ENCODE results near the gene PGA3.
"Not testable (repeated sequence)": the region's sequence is repeated elsewhere in the genome, so short reads cannot be mapped to it uniquely, and the experiment has no call there.

The PGA3 gene

GRCh38 chr11:61194169-61194671, 9.1 kb upstream of the PGA3 start:
- TF ChIP-seq CTCF (IDR thresholded peaks at IDR 0.05; ENCODE audit: control insufficient read depth, insufficient read depth, low read depth, low read length, missing control alignments): no peak
- no peak for DNase-seq (ENCODE audit: low read depth)
- H3K4me3 ChIP-seq (ENCODE audit: control insufficient read depth, low read depth, low read length): no peak overlapping the region

DNA sequence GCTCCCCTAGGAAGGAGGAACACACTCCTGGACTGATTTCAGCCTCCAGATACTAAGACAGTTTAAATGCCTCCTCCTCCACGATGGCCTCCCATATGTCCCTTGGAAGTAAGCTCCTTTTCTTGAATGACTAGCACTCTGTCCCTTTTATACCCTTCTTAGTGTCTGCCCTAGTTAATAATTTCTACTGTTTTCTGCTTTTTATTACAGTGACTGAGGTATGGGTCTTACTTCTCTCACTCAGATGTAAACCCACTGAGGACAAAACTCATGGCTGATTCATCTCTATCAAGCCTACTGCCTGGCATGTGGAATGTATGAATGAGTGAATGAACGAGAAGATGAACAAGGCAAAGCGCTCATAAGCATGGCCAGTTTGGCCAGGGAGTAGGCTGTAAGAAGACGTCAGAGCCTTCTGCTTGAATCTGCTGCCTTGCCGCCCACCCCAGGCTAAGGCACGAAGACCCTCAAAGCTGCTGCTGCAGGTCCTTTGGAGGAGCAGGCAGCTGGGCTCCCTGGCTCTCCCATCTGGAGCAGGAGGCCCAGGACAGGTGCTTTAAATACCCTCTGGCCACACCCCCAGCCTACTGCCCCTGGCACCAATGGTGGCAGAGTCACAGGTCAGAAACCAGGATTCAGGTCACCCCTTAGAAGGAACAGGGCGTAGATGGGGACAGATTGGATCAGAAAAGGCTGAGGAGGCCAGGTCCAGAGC, 8.2 kb upstream of the PGA3 start:
- no peak for DNase-seq (ENCODE audit: low read depth)
- no peak for TF ChIP-seq CTCF (IDR thresholded peaks at IDR 0.05; ENCODE audit: control insufficient read depth, insufficient read depth, low read depth, low read length, missing control alignments)
- H3K4me3 ChIP-seq (ENCODE audit: control insufficient read depth, low read depth, low read length): no peak overlapping the region

GRCh38 chr11:61195719-61196118, 7.6 kb upstream of the PGA3 start:
- H3K4me3 ChIP-seq (ENCODE audit: control insufficient read depth, low read depth, low read length): no peak overlapping the region
- DNase-seq (ENCODE audit: low read depth): no peak
- no peak for TF ChIP-seq CTCF (IDR thresholded peaks at IDR 0.05; ENCODE audit: control insufficient read depth, insufficient read depth, low read depth, low read length, missing control alignments)

GRCh38 chr11:61198361-61198760, 5.0 kb upstream of the PGA3 start:
- no peak overlapping the region for H3K4me3 ChIP-seq (ENCODE audit: control insufficient read depth, low read depth, low read length)
- no peak for TF ChIP-seq CTCF (IDR thresholded peaks at IDR 0.05; ENCODE audit: control insufficient read depth, insufficient read depth, low read depth, low read length, missing control alignments)

GRCh38 chr11:61198948-61199523, 4.3 kb upstream of the PGA3 start:
- H3K4me3 ChIP-seq (ENCODE audit: control insufficient read depth, low read depth, low read length): no peak overlapping the region
- DNase-seq (ENCODE audit: low read depth): no peak
- TF ChIP-seq CTCF (IDR thresholded peaks at IDR 0.05; ENCODE audit: control insufficient read depth, insufficient read depth, low read depth, low read length, missing control alignments): no peak

More at GRCh38 chr11:61198361-61198760, 5.0 kb upstream of the PGA3 start:
- DNase-seq (ENCODE audit: low read depth): no peak

- no peak for TF ChIP-seq CTCF (IDR thresholded peaks at IDR 0.05; ENCODE audit: control insufficient read depth, insufficient read depth, low read depth, low read length, missing control alignments)
- no peak overlapping the region for H3K4me3 ChIP-seq (ENCODE audit: control insufficient read depth, low read depth, low read length)
- DNase-seq (ENCODE audit: low read depth): no peak
Measured at GRCh38 chr11:61201476-61201875, 1.8 kb upstream of the PGA3 start.

DNA sequence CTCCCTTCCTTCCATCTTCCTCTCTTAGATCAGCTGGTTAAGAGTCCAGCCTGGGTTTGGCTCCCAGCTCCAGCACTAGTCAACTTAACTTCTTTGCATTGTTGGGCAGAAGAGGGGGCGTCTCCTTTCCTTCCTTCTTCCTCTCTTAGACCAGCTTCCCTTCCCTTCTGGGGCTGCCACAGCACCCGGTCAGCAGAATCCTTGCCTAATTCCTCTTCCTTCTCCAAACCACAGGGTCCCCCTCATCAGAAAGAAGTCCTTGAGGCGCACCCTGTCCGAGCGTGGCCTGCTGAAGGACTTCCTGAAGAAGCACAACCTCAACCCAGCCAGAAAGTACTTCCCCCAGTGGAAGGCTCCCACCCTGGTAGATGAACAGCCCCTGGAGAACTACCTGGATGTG, 558 bp downstream of the PGA3 start:
- DNase-seq (ENCODE audit: low read depth): not testable (repeated sequence)

GRCh38 chr11:61204502-61205059, 1.3 kb downstream of the PGA3 start:
- not testable (repeated sequence) for H3K4me3 ChIP-seq (ENCODE audit: control insufficient read depth, low read depth, low read length); DNase-seq (ENCODE audit: low read depth)

More for the DNA sequence above, 558 bp downstream of the PGA3 start:
- not testable (repeated sequence) for H3K4me3 ChIP-seq (ENCODE audit: control insufficient read depth, low read depth, low read length)

DNA sequence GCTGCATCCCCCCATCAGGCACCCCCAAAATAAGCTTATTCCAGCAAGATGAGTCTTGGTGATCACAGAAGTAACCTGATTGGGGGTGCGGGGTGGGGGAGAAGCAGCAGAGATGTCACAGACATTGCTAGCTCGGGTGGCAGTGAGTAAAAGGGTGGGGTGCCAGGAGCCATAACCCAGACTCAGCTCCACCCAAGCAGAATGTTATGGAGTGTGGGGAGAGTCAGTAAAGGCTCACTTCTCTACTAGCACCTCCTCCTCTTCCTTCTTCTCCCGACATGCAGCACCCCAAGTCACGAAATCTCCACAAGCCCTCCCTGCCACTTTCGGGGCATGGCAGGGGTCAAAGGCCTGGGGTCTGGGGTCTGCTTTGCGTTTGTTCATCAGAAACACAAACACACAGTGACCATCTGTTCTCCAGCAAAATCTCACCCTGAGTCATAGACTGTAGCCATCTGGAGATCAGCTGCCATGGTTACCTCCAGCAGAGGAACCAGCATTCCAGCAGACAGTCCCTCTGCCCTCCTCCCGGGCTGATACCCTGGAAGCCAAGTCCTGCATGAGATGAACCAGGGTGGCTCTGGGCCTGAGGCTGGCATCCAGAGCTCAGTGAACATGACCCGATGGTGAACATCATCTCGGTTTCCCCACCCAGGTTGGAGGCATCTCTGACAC, 4.5 kb downstream of the PGA3 start:
- DNase-seq (ENCODE audit: low read depth): not testable (repeated sequence)

DNA sequence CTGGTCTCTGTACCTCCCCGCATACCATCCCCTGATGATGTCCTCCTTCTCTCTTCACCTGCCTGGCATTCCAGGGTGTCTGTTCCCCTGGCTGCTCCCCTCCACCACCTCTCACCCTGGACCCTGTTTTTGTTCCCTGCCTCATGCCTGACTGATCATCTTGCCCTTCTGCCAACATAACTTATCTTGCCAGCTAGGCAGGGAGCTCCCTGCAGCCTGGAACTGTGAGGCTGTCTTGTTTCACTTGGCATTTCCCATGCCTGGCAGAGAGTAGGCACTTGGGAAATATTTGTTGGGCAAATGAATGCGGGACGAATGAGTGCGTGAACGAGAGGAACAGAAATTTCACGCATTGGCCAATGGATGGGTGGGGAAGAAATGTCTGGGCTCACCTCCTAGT, 7.3 kb downstream of the PGA3 start:
- DNase-seq (ENCODE audit: low read depth); H3K4me3 ChIP-seq (ENCODE audit: control insufficient read depth, low read depth, low read length): not testable (repeated sequence)

More for the DNA sequence above, 4.5 kb downstream of the PGA3 start:
- not testable (repeated sequence) for H3K4me3 ChIP-seq (ENCODE audit: control insufficient read depth, low read depth, low read length)
